OCI-LY7 (cell line): ENCODE results near the gene GPD1L. TPM values are rescaled to one million over a fixed set of nuclear protein-coding genes. Genes with fewer than 3 reads are reported as not detected.

Experiments used
- BruUV-seq: library from RNA; stranded (reverse); fragments of 400-500 nt; replicated peaks from 2 replicates; lab custom pipeline; 2021; lab: Mats Ljungman, UMichigan
- CTCF ChIA-PET: fragments of 300-600 bp; sonication (Branson Sonifier 250); formaldehyde crosslinking; loops from one replicate; lab custom pipeline; 2022; ENCODE audit warnings: antibody characterized with exemption; ENCODE audit not compliant: unreplicated experiment; lab: Charles Lee
- POLR2A ChIA-PET: fragments of 300-600 bp; sonication (Branson Sonifier 250); formaldehyde crosslinking; loops from one replicate; lab custom pipeline; 2022; ENCODE audit warnings: antibody characterized with exemption; lab: Charles Lee
- DNase-seq: peaks from one replicate; pipeline ENCODE4 v3.0.0-alpha.2; 2015; ENCODE audit warnings: low spot score
- H2AFZ ChIP-seq: fragments of 200-600 bp; sonication (generic), shearing (Covaris generic); 2 replicates; pipeline ENCODE4 v1.6.1; 2014; ENCODE audit warnings: mild to moderate bottlenecking, antibody characterized with exemption, low read length, moderate library complexity
- H3K27ac ChIP-seq: fragments of 200-600 bp; sonication (generic); 2 replicates; pipeline ENCODE4 v1.5.1; 2014; ENCODE audit warnings: mixed run types, low read depth, mild to moderate bottlenecking, moderate library complexity, low read length, inconsistent platforms; ENCODE audit not compliant: poor library complexity, severe bottlenecking
- H3K36me3 ChIP-seq: fragments of 200-600 bp; sonication (generic); 2 replicates; pipeline ENCODE4 v1.6.1; 2014; ENCODE audit warnings: mild to moderate bottlenecking, antibody characterized with exemption, low read length, moderate library complexity, mixed read lengths; ENCODE audit not compliant: insufficient read depth
- H3K4me1 ChIP-seq: fragments of 200-600 bp; sonication (generic); 2 replicates; pipeline ENCODE4 v1.5.1; 2014; ENCODE audit warnings: mild to moderate bottlenecking, low read length; ENCODE audit not compliant: insufficient read depth, poor library complexity, severe bottlenecking
- H3K4me2 ChIP-seq: fragments of 200-600 bp; sonication (generic); 2 replicates; pipeline ENCODE4 v1.6.1; 2014; ENCODE audit warnings: mild to moderate bottlenecking, low read length
- H3K4me3 ChIP-seq: fragments of 200-600 bp; sonication (generic); 2 replicates; pipeline ENCODE4 v1.5.1; 2014; ENCODE audit warnings: mild to moderate bottlenecking, low read depth, low read length; ENCODE audit not compliant: poor library complexity, severe bottlenecking
- H3K79me2 ChIP-seq: fragments of 200-600 bp; sonication (generic); 2 replicates; pipeline ENCODE4 v1.6.1; 2016; ENCODE audit warnings: low read depth, mild to moderate bottlenecking, low read length, moderate library complexity, mixed read lengths; ENCODE audit not compliant: insufficient read depth
- H3K9me2 ChIP-seq: fragments of 200-600 bp; sonication (generic); 2 replicates; pipeline ENCODE4 v1.6.1; 2016; ENCODE audit warnings: mild to moderate bottlenecking, low read length, mixed read lengths; ENCODE audit not compliant: insufficient read depth
- H3K9me3 ChIP-seq: fragments of 200-600 bp; sonication (generic); 2 replicates; pipeline ENCODE4 v1.6.1; 2014; ENCODE audit warnings: mild to moderate bottlenecking, mixed run types, low read length, mixed read lengths
- H4K20me1 ChIP-seq: fragments of 200-600 bp; sonication (generic); 2 replicates; pipeline ENCODE4 v1.6.1; 2014; ENCODE audit warnings: mild to moderate bottlenecking, antibody characterized with exemption, low read length, moderate library complexity, mixed read lengths; ENCODE audit not compliant: insufficient read depth
- EZH2phosphoT487 ChIP-seq: fragments of 200-600 bp; sonication (generic); IDR thresholded peaks from 2 replicates; pipeline ENCODE4 v1.6.1; 2018; ENCODE audit warnings: low read depth, borderline replicate concordance, mild to moderate bottlenecking, mixed run types, antibody characterized with exemption, low read length, moderate library complexity, mixed read lengths
- intact Hi-C: fragments of 100-400 bp; cut with micrococcal nuclease; formaldehyde crosslinking; loops from one replicate; pipeline ENCODE4 v1.10.0; 2022; ENCODE audit not compliant: unreplicated experiment
- total RNA-seq, 2 experiments: library from RNA; depleted of rRNA in 1 of 2; stranded (reverse); fragments of >200 nt in 1 of 2; shearing (Covaris generic) in 1 of 2; gene quantifications; 2 replicates each; pipeline ENCODE4 v1.2.3, GENCODE V29; 2014 to 2022
- TF ChIP-seq, protein P1 (sequence below): fragments of 200-600 bp; sonication (generic); conservative IDR thresholded peaks from 2 replicates; pipeline ENCODE4 v1.5.1; 2014; ENCODE audit warnings: mild to moderate bottlenecking, antibody characterized with exemption, low read length, moderate library complexity, mixed read lengths

The GPD1L gene
- total RNA-seq, 2 experiments from 2014 or later: 27.5 to 29.2 TPM

DNA sequence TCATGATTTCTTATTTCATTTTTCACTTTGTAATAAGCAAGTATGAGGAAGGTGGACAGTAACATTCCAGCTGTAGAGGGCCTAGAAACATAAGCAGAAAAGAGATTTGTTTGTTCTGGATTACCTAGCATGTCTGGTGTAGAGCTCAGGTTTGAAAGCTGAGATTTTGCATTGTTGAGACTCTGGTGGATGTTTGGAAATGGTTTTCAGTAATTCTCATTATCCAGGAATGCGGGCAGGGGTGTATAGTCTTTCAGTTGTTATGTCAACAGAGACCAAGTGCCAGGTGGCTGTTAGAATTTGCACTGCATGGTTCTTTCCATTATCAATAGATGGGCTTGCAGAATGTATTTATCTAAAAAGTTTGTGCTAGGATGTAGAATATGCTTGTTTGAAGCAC is 10.9 kb downstream of the GPD1L start:
- Histone ChIP-seq H3K4me2 (no peak overlapping the region), H3K4me3 (no peak overlapping the region), H3K36me3 (peaks cover 13% of the 10 kb centered on the region), H3K27ac (no peak overlapping the region), H2AFZ (no peak overlapping the region), H3K9me3 (peaks cover 4% of the 10 kb centered on the region; the same call in 1 of the 2 replicates), H3K4me1 (no peaks in the 10 kb centered on the region), H3K9me2 (no peaks in the 10 kb centered on the region), H3K79me2 (peaks cover 38% of the 10 kb centered on the region), H4K20me1 (no peaks in the 10 kb centered on the region)
- BruUV-seq: no TSS peak
- ChIA-PET POLR2A (interaction anchor here (0.7 to 1.4 kb wide), 4 partner anchors 8 to 193 kb away, joined by 3 to 8 read pairs (median 3); no protein-coding TSS in a partner anchor), CTCF (interaction anchor here (1.0 kb wide), 1 partner anchor 11 kb away, joined by 3 read pairs; no protein-coding TSS in a partner anchor)
- no peak for DNase-seq
- TF ChIP-seq, protein P1, sequence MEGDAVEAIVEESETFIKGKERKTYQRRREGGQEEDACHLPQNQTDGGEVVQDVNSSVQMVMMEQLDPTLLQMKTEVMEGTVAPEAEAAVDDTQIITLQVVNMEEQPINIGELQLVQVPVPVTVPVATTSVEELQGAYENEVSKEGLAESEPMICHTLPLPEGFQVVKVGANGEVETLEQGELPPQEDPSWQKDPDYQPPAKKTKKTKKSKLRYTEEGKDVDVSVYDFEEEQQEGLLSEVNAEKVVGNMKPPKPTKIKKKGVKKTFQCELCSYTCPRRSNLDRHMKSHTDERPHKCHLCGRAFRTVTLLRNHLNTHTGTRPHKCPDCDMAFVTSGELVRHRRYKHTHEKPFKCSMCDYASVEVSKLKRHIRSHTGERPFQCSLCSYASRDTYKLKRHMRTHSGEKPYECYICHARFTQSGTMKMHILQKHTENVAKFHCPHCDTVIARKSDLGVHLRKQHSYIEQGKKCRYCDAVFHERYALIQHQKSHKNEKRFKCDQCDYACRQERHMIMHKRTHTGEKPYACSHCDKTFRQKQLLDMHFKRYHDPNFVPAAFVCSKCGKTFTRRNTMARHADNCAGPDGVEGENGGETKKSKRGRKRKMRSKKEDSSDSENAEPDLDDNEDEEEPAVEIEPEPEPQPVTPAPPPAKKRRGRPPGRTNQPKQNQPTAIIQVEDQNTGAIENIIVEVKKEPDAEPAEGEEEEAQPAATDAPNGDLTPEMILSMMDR: no peak
- TF ChIP-seq EZH2phosphoT487: no peak
- intact Hi-C loops: no loop called here

DNA sequence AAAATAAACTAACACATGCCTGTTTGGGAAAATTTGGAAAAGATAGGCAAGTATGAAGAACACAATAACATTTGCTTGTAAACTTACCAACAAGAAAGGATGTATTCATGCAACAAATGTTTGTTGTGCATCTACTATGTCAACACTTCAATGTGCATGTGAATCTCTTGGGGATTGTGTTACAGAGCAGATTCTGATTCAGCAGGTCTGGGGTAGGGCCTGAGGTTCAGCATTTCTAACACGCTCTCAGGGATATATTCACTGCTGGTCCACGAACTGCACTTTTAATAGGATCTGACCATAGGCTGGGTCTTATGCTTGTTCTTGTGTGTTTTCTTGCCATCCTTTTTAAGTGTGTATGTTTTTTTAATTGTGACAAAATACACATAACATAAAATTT is 11.8 kb downstream of the GPD1L start:
- H3K4me3 ChIP-seq: no peak overlapping the region
- no peaks in the 10 kb centered on the region for H4K20me1 ChIP-seq
- intact Hi-C loops: no loop called here
- no peak overlapping the region for H3K27ac ChIP-seq
- POLR2A ChIA-PET: interaction anchor here (0.7 kb wide), 1 partner anchor 192 kb away, joined by 3 read pairs; no protein-coding TSS in a partner anchor
- no peaks in the 10 kb centered on the region for H3K9me2 ChIP-seq
- peaks cover 4% of the 10 kb centered on the region; the same call in 1 of the 2 replicates for H3K9me3 ChIP-seq
- H3K4me2 ChIP-seq: no peak overlapping the region
- no peaks in the 10 kb centered on the region for H3K4me1 ChIP-seq
- H3K79me2 ChIP-seq: peaks cover 33% of the 10 kb centered on the region
- H2AFZ ChIP-seq: no peak overlapping the region
- no TSS peak for BruUV-seq
- DNase-seq: no peak
- CTCF ChIA-PET: no interaction called here
- peaks cover 13% of the 10 kb centered on the region for H3K36me3 ChIP-seq
- TF ChIP-seq EZH2phosphoT487: no peak
- TF ChIP-seq, protein P1: no peak

DNA sequence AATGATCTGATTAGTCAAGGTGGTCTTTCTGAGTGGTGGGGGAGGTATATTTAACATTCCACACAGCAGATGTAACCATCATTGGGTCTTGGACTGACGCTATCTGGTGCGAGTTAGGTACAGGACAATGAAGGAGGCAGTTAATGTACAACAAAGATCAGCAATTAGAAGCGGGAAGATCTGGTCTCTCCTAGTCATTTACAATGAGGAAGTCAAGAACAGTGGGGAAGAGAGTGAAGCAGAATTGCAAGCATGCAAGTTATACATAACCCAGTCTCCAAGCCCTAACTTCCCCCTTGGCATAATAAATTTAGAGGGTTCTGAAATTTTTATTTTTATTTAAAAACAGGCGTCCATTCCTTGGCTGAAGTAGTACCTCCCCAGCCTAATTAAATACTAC is 14.1 kb downstream of the GPD1L start:
- no TSS peak for BruUV-seq
- no peaks in the 10 kb centered on the region for H3K4me1 ChIP-seq
- CTCF ChIA-PET: no interaction called here
- H3K27ac ChIP-seq: no peak overlapping the region
- H3K9me3 ChIP-seq: 0 out of 2 replicates have a peak, but pooled peaks cover under 1% of the 10 kb centered on the region
- POLR2A ChIA-PET: no interaction called here
- TF ChIP-seq EZH2phosphoT487: no peak
- TF ChIP-seq, protein P1: no peak
- H3K9me2 ChIP-seq: no peaks in the 10 kb centered on the region
- intact Hi-C loops: no loop called here
- no peak overlapping the region for H3K4me3 ChIP-seq
- DNase-seq: no peak
- no peak overlapping the region for H2AFZ ChIP-seq
- H4K20me1 ChIP-seq: no peaks in the 10 kb centered on the region
- peaks cover 28% of the 10 kb centered on the region for H3K79me2 ChIP-seq
- peaks cover under 1% of the 10 kb centered on the region for H3K36me3 ChIP-seq
- H3K4me2 ChIP-seq: no peak overlapping the region
